Measurements from ENCODE around the gene OR6C65.
"Not testable (repeated sequence)": the region's sequence is repeated elsewhere in the genome, so short reads cannot be mapped to it uniquely, and the experiment has no call there.

OR6C65 gene

DNA sequence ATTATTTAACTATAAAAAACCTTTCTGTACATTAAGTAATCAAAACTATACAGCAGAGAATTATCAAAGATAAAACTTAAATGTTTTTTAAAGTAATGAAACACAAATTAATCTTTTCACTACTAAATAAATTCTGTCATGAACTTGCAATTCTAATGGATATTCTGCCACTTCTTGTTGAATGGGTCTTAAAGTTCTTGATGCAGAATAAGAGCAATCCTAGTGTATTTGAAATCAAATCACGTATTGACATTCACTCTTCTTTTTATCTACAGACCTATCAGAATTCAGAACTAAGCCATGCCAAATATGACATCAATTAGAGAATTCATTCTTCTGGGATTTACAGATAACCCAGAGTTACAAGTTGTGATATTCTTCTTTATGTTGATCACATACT lies at the start of gene OR6C65:
Gene OR6C65 (plus strand): TSS at position 301 of the 400 bp plus-strand sequence. CDS start 0 bp downstream, at position 301.
- Histone ChIP-seq H4K20me1 (ENCODE audit: insufficient read depth, low read length) (no peaks in the 10 kb centered on the region), H3K27me3 (ENCODE audit: low read depth, low read length) (no peaks in the 10 kb centered on the region), H3K36me3 (replicated peaks; ENCODE audit: low read depth, low read length) (no peaks in the 10 kb centered on the region), H3K9me3 (ENCODE audit: insufficient read depth, low read length) (no peaks in the 10 kb centered on the region), H3K4me2 (ENCODE audit: low read length) (no peak within 1 kb of the TSS), H3K27ac (ENCODE audit: low read length) (no peak within 1 kb of the TSS), H3K4me1 (ENCODE audit: low read length) (no peaks in the 10 kb centered on the region), H3K4me3 (ENCODE audit: low read length) (no peak within 1 kb of the TSS), H2AFZ (ENCODE audit: low read depth, low read length) (no peak within 1 kb of the TSS), H3K9ac (ENCODE audit: low read length) (no peak within 1 kb of the TSS), H3K79me2 (ENCODE audit: low read length) (no peaks in the 10 kb centered on the region)
- TF ChIP-seq EZH2phosphoT487 (IDR thresholded peaks at IDR 0.05; ENCODE audit: low read depth), result no peak
- TF ChIP-seq, protein P1, sequence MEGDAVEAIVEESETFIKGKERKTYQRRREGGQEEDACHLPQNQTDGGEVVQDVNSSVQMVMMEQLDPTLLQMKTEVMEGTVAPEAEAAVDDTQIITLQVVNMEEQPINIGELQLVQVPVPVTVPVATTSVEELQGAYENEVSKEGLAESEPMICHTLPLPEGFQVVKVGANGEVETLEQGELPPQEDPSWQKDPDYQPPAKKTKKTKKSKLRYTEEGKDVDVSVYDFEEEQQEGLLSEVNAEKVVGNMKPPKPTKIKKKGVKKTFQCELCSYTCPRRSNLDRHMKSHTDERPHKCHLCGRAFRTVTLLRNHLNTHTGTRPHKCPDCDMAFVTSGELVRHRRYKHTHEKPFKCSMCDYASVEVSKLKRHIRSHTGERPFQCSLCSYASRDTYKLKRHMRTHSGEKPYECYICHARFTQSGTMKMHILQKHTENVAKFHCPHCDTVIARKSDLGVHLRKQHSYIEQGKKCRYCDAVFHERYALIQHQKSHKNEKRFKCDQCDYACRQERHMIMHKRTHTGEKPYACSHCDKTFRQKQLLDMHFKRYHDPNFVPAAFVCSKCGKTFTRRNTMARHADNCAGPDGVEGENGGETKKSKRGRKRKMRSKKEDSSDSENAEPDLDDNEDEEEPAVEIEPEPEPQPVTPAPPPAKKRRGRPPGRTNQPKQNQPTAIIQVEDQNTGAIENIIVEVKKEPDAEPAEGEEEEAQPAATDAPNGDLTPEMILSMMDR (IDR thresholded peaks at IDR 0.05; ENCODE audit: low read depth, low read length), result no peak

DNA sequence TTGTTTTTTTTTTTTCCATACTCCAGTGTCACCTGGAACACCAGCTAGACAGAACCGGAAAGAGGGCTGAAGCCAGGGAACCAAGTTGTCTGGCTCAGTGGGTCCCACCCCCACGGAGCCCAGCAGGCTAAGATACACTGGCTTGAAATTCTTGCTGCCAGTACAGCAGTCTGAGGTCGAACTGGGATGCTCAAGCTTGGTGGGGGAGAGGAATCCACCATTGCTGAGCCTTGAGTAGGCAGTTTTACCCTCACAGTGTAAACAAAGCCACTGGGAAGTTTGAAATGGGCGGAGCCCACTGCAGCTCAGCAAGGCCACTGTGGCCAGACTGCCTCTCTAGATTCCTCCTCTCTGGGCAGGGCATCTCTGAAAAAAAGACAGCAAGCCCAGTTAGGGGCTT lies 45.0 kb upstream of the OR6C65 start:
- H4K20me1 ChIP-seq (ENCODE audit: insufficient read depth, low read length); H3K9ac ChIP-seq (ENCODE audit: low read length); H3K27ac ChIP-seq (ENCODE audit: low read length); H3K4me1 ChIP-seq (ENCODE audit: low read length); H3K79me2 ChIP-seq (ENCODE audit: low read length); H3K9me3 ChIP-seq (ENCODE audit: insufficient read depth, low read length); H3K36me3 ChIP-seq (replicated peaks; ENCODE audit: low read depth, low read length); H3K4me3 ChIP-seq (ENCODE audit: low read length); H2AFZ ChIP-seq (ENCODE audit: low read depth, low read length); H3K4me2 ChIP-seq (ENCODE audit: low read length); H3K27me3 ChIP-seq (ENCODE audit: low read depth, low read length): not testable (repeated sequence)

GRCh38 chr12:55362675-55363074 lies 37.7 kb upstream of the OR6C65 start, which contains the start of gene OR6C75:
OR6C75 (plus strand) TSS chr12:55362975; CDS start chr12:55365111, 2,136 bp downstream.
- no peaks in the 10 kb centered on the region for H3K36me3 ChIP-seq (replicated peaks; ENCODE audit: low read depth, low read length)
- no peak within 1 kb of the TSS for H3K4me3 ChIP-seq (ENCODE audit: low read length)
- H3K27me3 ChIP-seq (ENCODE audit: low read depth, low read length), result no peaks in the 10 kb centered on the region
- H3K9me3 ChIP-seq (ENCODE audit: insufficient read depth, low read length), result no peaks in the 10 kb centered on the region
- H3K9ac ChIP-seq (ENCODE audit: low read length), result no peak within 1 kb of the TSS
- no peak within 1 kb of the TSS for H3K27ac ChIP-seq (ENCODE audit: low read length)
- no peaks in the 10 kb centered on the region for H3K79me2 ChIP-seq (ENCODE audit: low read length)
- H3K4me1 ChIP-seq (ENCODE audit: low read length), result no peaks in the 10 kb centered on the region
- H2AFZ ChIP-seq (ENCODE audit: low read depth, low read length), result no peak within 1 kb of the TSS
- no peaks in the 10 kb centered on the region for H4K20me1 ChIP-seq (ENCODE audit: insufficient read depth, low read length)
- TF ChIP-seq, protein P1 (IDR thresholded peaks at IDR 0.05; ENCODE audit: low read depth, low read length), result no peak
- no peak for TF ChIP-seq EZH2phosphoT487 (IDR thresholded peaks at IDR 0.05; ENCODE audit: low read depth)
- no peak within 1 kb of the TSS for H3K4me2 ChIP-seq (ENCODE audit: low read length)

DNA sequence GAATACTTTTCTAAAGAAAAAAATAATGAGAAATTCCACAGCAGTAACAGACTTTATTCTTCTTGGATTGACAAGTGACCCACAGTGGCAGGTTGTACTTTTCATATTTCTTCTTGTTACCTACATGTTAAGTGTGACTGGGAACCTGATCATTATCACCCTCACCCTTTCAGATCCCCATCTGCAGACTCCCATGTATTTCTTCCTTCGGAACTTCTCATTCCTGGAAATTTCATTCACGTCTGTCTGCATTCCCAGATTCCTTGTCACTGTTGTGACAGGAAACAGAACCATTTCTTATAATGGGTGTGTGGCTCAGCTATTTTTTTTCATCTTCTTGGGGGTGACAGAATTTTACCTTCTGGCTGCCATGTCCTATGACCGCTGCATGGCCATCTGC lies 35.2 kb upstream of the OR6C65 start:
- Histone ChIP-seq H3K36me3 (replicated peaks; ENCODE audit: low read depth, low read length) (no peaks in the 10 kb centered on the region), H2AFZ (ENCODE audit: low read depth, low read length) (no peak overlapping the region), H3K9ac (ENCODE audit: low read length) (no peak overlapping the region), H3K4me3 (ENCODE audit: low read length) (no peak overlapping the region), H3K27ac (ENCODE audit: low read length) (no peak overlapping the region), H3K79me2 (ENCODE audit: low read length) (no peaks in the 10 kb centered on the region), H3K9me3 (ENCODE audit: insufficient read depth, low read length) (no peaks in the 10 kb centered on the region), H3K4me1 (ENCODE audit: low read length) (no peaks in the 10 kb centered on the region), H4K20me1 (ENCODE audit: insufficient read depth, low read length) (no peaks in the 10 kb centered on the region), H3K4me2 (ENCODE audit: low read length) (no peak overlapping the region), H3K27me3 (ENCODE audit: low read depth, low read length) (no peaks in the 10 kb centered on the region)
- no peak for TF ChIP-seq EZH2phosphoT487 (IDR thresholded peaks at IDR 0.05; ENCODE audit: low read depth)
- TF ChIP-seq, protein P1 (IDR thresholded peaks at IDR 0.05; ENCODE audit: low read depth, low read length), result no peak

GRCh38 chr12:55372521-55372920 lies 27.8 kb upstream of the OR6C65 start:
- Histone ChIP-seq H3K4me1 (ENCODE audit: low read length) (no peaks in the 10 kb centered on the region), H4K20me1 (ENCODE audit: insufficient read depth, low read length) (no peaks in the 10 kb centered on the region), H3K27ac (ENCODE audit: low read length) (no peak overlapping the region), H3K27me3 (ENCODE audit: low read depth, low read length) (no peaks in the 10 kb centered on the region), H3K4me2 (ENCODE audit: low read length) (no peak overlapping the region), H2AFZ (ENCODE audit: low read depth, low read length) (no peak overlapping the region), H3K9me3 (ENCODE audit: insufficient read depth, low read length) (no peaks in the 10 kb centered on the region), H3K79me2 (ENCODE audit: low read length) (no peaks in the 10 kb centered on the region), H3K9ac (ENCODE audit: low read length) (no peak overlapping the region), H3K36me3 (replicated peaks; ENCODE audit: low read depth, low read length) (no peaks in the 10 kb centered on the region), H3K4me3 (ENCODE audit: low read length) (no peak overlapping the region)
- TF ChIP-seq, protein P1 (IDR thresholded peaks at IDR 0.05; ENCODE audit: low read depth, low read length), result no peak
- no peak for TF ChIP-seq EZH2phosphoT487 (IDR thresholded peaks at IDR 0.05; ENCODE audit: low read depth)

Data from OCI-LY3 (cell line).